GM12865 (cell line): Measurements from ENCODE around the gene DOK6.

Source experiments
- DNase-seq: peaks from one replicate; pipeline ENCODE4 v3.0.0; 2010; ENCODE audit warnings: low read depth
- H3K4me3 ChIP-seq: 2 replicates; pipeline ENCODE4 v1.5.1; 2011; ENCODE audit warnings: mild to moderate bottlenecking, low read depth, low read length, control low read depth
- TF ChIP-seq, protein P1 (sequence below): IDR thresholded peaks from 2 replicates; pipeline ENCODE4 v1.5.1; 2011; ENCODE audit warnings: low read length, control low read depth, low read depth, inconsistent platforms; ENCODE audit not compliant: insufficient read depth; ENCODE audit errors: missing control alignments

Gene DOK6

DNA sequence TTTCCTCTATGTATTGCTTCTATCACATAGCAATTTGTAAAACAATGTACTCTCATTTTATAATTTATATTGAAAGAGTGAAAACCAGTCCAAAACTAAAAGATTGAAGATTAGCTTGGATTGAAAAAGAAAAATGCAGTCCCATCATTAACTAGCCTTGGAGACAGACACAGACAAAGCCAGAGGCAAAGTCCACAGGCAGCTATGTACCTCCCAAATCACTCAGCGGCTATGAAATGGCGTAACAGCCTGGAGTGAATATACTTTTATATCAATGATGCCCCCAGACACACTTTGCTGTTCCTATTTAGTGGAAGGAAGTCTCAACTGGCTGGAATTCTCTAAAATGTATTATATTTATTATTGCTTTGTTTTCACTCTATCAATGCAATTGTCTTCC is 33.6 kb upstream of the DOK6 start:
- TF ChIP-seq, protein P1, sequence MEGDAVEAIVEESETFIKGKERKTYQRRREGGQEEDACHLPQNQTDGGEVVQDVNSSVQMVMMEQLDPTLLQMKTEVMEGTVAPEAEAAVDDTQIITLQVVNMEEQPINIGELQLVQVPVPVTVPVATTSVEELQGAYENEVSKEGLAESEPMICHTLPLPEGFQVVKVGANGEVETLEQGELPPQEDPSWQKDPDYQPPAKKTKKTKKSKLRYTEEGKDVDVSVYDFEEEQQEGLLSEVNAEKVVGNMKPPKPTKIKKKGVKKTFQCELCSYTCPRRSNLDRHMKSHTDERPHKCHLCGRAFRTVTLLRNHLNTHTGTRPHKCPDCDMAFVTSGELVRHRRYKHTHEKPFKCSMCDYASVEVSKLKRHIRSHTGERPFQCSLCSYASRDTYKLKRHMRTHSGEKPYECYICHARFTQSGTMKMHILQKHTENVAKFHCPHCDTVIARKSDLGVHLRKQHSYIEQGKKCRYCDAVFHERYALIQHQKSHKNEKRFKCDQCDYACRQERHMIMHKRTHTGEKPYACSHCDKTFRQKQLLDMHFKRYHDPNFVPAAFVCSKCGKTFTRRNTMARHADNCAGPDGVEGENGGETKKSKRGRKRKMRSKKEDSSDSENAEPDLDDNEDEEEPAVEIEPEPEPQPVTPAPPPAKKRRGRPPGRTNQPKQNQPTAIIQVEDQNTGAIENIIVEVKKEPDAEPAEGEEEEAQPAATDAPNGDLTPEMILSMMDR, result no peak

DNA sequence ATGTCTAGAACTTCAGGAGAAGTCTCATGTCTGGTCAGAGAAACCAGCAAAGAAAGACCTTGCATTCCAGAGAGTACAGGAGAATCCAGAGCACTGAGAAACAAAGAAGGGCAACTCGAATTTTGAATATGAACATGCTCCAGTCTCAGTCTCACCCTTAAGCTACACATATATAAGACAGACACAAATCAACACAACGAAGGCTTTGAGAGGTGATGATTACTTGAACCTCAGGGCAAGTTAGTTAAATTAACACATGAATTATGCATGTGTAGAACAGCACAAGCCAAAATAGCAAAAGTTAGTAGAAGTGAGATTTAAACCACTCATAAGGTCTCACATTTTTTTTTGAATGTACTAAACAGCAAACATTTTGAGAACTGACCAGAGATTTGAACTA is 29.0 kb upstream of the DOK6 start:
- no peak overlapping the region for H3K4me3 ChIP-seq
- DNase-seq, result no peak
- TF ChIP-seq, protein P1, result no peak

More for the DNA sequence above, 33.6 kb upstream of the DOK6 start:
- no peak overlapping the region for H3K4me3 ChIP-seq
- no peak for DNase-seq

DNA sequence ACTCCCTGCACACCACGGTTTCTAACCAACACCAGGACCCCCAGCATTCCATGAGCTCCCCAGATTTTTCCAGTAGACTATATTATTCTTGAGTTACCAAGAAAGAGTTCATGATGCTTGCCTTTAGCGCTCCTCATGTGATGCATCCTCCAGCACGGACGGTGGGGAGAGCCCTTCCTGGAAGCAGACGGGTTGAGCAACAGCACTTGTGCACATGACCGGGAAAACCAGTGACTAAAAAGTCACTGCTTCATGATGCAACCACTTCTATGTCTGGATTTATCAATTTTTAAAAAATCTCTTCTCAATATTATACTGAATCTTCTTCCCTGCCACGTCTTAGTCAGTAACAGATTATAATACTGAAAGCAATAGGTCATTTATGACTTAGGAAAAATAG is 20.4 kb upstream of the DOK6 start:
- TF ChIP-seq, protein P1, result no peak
- no peak for DNase-seq
- no peak overlapping the region for H3K4me3 ChIP-seq

DNA sequence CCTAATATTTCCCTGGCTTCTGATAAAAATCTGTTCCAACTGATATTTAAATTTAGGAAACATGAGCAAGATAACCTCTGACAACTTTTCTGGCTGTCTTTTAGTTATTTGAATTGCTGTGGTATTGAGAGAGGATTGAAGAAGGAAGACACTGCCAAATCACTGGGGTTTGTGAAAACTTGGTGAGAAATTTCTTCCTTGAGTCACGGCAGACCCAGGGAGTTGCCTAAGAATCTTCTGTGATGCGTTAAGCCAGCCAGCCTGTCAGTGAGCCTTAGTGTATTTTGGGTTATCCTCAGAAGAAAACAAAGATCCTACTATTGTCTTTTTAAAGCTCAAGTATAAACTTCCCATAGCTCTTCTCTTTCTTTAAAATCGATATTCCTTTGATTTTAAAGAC is 17.5 kb upstream of the DOK6 start:
- no peak for DNase-seq
- TF ChIP-seq, protein P1, result no peak
- H3K4me3 ChIP-seq, result no peak overlapping the region

DNA sequence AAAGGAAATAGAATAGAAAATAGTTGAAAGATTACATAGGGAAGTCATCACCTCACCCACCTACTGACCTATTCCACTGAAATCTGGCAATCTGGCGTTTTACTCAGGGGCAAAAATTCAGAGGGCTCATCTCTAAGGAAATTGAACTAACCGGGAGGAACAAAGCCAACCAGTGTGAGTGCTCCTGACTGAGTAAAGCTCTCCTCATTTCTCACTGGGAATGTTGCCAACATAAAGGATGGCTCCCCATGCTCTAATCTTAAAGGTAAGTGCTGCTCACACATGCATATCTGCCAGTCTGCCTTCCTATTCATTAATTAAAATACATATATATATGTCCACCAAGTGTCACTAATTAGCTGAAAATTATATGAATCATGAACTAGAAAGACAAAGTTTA is 13.5 kb upstream of the DOK6 start:
- no peak overlapping the region for H3K4me3 ChIP-seq
- DNase-seq, result no peak
- TF ChIP-seq, protein P1, result no peak

DNA sequence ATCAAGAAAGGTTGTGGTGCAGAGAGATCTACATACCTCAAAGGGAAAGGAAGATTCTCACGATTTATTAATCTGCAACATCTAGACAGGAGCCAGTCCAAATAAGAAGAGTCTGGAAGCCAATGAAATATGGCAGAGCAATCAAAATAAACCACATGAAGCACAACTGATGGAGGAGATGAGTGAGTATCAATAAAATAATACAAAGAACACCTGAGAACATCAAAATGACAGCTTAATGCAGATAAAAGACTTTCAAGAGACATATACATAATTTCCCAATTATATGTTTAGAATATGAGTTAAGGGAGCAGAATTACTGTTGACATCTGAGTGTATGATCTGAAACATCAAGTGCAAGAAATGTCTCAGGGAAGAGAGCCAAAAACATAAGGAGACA is 12.5 kb upstream of the DOK6 start:
- DNase-seq, result no peak
- H3K4me3 ChIP-seq, result no peak overlapping the region
- TF ChIP-seq, protein P1, result no peak

DNA sequence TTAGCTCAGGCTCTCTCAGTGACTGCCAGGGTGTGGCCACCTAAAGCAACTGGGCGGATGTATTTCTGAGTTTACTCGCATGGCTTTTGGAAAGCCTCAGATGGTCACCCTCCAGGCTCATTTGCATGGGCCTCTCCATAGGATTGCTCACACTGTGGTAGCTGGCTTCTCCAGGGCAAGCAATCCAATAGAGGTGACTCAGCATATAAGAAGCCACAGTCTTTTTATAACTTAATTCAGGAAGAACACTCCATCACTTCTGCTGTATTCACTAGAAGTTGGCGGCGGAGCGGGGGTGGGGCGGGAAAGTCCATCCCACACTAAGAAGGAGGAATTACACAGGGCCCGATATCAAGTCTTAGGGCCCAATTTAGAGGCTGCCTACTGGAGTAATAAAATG is 3.6 kb upstream of the DOK6 start:
- DNase-seq, result no peak
- H3K4me3 ChIP-seq, result no peak overlapping the region
- TF ChIP-seq, protein P1, result no peak
